Stimulated activated CD4-positive, alpha-beta T cell treated with anti-CD3 and anti-CD28 coated beads, Interleukin-15, amount 100 ng/mL, for 24 hours (primary cell): ENCODE measurements around the gene ALKBH4.
"Not testable (repeated sequence)": the region's sequence is repeated elsewhere in the genome, so short reads cannot be mapped to it uniquely, and the experiment has no call there.

ENCODE experiments used
- DNase-seq: peaks from one replicate; pipeline ENCODE4 v3.0.0-alpha.2; 2020

Gene ALKBH4, protein sequence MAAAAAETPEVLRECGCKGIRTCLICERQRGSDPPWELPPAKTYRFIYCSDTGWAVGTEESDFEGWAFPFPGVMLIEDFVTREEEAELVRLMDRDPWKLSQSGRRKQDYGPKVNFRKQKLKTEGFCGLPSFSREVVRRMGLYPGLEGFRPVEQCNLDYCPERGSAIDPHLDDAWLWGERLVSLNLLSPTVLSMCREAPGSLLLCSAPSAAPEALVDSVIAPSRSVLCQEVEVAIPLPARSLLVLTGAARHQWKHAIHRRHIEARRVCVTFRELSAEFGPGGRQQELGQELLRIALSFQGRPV

GRCh38 chr7:102464577-102465280, at the start of gene ALKBH4, which contains the start of gene LRWD1:
ALKBH4 (minus strand) TSS chr7:102464863; CDS start chr7:102464836, 27 bp downstream.
LRWD1 (plus strand) TSS chr7:102464984; CDS start chr7:102465081, 97 bp downstream.
- peak; percentile 98 for DNase-seq

DNA sequence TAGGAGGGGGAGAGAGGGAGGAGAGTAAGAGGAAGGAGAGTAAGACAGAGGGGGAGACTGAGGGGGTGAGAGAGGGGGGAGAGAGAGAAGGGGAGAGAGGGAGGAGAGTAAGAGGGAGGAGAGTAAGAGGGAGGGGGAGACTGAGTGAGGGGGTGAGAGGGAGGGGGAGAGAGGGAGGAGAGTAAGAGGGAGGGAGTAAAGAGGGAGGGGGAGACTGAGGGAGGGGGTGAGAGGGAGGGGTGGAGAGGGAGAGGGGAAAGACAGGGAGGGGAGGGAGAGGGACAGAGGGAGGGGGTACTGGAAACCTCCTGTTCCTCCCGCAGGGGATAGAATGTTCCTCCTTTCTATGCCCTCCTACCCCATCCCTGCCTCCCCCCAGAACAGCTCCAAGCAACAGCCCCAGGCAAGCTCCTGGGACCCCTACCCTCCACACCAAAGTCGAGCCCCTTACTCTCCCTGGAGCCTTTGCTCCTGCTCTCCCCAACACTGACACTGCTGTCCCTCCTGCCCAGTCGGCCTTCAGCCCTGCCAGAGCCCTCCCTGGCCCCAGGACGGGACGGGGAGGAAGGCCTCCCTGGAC, 48.1 kb upstream of the ALKBH4 start:
- DNase-seq = peak; percentile 1

- not testable (repeated sequence) for DNase-seq
Observed at GRCh38 chr7:102511860-102512522, 47.3 kb upstream of the ALKBH4 start.

DNA sequence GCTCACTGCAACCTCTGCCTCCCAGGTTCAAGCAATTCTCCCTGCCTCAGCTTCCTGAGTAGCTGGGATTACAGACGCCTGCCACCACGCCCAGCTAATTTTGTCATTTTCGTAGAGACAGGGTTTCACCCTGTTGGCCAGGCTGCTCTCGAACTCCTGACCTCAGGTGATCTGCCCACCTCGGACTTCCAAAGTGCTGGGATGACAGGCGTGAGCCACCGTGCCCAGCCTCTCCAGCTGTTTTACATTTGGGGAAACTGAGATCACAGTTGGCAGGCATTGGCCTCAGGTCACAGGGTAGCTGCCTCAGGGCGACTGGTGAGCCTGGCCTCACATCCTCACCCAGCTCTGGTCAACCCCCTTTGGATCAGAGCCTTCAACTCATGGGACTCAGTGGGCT, 45.9 kb upstream of the ALKBH4 start:
- DNase-seq = not testable (repeated sequence)

GRCh38 chr7:102507410-102508088, 42.9 kb upstream of the ALKBH4 start:
- DNase-seq = not testable (repeated sequence)

GRCh38 chr7:102505298-102506185, 40.9 kb upstream of the ALKBH4 start:
- DNase-seq = not testable (repeated sequence)

GRCh38 chr7:102503141-102503540, 38.5 kb upstream of the ALKBH4 start:
- not testable (repeated sequence) for DNase-seq

GRCh38 chr7:102498321-102498720, 33.7 kb upstream of the ALKBH4 start:
- not testable (repeated sequence) for DNase-seq

GRCh38 chr7:102497308-102497707, 32.6 kb upstream of the ALKBH4 start:
- DNase-seq = not testable (repeated sequence)

DNA sequence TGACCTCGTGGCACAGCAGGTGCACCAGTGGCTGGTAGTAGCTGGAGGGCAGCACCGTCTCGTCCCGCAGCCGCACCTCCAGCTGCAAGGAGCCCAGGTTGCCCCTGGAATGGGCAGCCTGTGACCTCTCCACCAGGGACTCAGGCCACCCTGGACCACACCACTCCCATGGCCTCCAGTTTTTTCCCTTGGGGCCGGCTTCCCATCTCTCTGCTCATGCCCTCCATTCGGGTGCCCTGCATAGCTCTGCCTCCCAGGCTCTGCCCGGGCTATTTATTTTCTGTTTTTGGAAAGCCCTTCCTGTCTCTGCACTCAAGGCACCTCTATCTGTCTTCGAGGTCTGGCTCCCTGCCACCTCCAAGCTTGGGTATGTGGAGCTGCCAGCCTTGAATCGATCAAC, 32.2 kb upstream of the ALKBH4 start:
- not testable (repeated sequence) for DNase-seq

DNA sequence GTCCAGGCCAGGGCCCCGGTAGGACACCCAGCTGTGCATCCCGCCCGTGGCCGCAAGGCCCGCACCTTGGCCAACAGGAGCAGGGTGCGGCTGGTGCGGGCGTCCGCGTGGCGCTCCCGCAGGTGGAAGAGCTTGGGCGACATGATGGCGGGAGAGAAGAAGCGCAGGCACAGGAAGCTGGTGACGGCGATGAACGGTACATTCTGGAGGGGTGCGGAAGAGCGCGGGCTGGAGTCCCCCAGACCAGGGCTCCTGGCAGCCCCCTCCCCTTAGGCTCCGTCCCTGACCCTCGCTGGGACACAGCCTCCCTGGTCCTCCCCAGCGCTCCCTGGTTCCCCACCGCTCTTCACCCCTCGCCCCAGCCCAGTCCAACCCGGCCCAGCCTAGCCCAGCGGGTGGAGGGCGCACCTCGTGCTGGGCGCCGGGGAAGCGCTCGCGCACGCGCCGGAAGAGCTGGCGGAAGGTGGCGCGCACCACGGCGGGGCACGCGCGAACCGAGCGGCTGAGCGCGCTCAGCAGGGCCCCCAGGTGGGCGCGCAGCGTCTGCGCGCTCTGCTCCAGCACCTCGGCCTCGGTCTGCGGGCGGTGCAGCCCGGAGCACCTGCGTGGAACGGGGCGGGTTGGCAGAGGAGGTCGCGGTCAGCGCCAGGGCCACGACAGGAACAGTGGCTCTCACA, 29.9 kb upstream of the ALKBH4 start:
- not testable (repeated sequence) for DNase-seq

DNA sequence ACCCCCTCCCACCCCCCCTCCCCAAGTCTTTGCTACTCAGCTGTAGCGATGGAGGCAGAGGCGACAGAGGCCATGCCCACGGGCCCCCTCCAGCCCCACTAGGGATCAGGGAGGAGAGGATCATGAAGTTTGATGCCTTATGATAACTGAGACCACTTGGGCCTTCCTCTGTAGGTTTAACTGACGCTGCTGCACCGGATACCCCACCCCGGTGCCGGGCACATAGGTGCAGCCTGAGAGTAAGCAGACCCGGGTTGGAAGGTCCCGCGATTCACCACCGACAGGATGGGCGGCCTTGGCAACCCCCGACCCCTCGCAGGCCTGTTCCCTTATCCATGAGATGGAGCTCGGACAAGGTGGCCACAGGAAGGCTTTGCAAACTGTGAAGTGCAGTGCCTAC, 29.4 kb upstream of the ALKBH4 start:
- not testable (repeated sequence) for DNase-seq

GRCh38 chr7:102493220-102493935, 28.7 kb upstream of the ALKBH4 start:
- not testable (repeated sequence) for DNase-seq

DNA sequence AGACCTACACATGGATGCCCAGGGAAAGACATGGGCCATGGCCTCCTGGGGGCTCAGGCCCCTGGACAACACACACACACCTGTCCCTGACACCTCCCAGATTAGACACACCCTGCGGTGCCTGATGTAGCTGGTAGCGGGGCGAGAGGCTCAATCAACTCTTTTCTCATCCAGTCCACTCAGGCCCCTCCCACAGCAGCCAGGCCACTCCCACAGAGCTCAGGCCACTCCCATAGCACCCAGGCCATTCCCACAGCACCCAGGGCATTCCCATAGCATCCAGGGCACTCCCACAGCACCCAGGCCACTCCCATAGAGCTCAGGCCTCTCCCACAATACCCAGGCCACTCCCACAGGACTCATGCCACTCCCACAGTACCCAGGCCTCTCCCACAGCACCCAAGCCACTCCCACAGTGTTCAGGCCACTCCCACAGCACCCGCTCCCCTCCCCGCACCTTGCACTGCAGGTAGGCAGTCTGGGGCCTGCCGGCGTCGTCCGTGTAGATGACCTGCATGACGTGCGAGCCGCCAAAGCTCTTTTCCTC, 25.9 kb upstream of the ALKBH4 start:
- peak; percentile 73 for DNase-seq

DNA sequence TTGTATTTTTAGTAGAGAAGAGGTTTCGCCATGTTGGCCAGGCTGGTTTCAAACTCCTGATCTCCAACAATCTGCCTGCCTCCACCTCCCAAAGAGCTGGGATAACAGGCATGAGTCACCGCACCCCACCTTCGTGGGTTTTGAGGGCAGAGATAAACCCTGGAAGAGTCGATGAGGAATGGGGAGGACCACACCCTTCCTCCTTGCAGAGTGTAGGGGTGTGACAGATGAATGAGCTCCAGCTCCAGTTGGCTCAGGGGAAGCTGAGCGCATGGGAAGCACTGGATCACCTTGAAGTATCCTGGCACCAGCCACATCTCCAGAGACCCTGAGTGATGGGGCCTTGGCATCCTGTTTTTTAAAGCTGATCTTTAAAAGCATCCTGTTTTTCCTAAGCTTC, 19.7 kb upstream of the ALKBH4 start:
- not testable (repeated sequence) for DNase-seq

DNA sequence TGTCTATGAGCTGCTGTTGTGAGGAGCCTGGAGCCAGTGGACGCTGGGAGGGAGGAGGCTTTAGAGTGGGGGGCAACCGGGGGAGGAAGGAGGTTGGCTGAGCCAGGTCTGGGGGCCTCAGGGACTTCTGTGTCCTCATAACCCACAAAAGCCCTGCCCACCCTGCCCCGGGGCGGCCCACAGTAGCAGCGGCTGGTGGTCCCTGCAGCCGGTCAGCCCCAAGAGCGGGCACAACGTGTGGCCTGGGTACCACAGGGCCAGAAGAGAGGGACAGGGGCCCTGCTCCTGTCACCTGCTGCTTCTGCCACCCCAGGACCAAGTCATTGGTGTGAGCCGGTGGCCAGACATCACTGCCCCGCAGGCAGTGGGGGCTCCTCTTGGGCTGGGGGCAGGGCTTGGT, 17.3 kb upstream of the ALKBH4 start:
- not testable (repeated sequence) for DNase-seq

- peak; percentile 54 for DNase-seq
Observed at GRCh38 chr7:102479982-102480637, 15.4 kb upstream of the ALKBH4 start.

GRCh38 chr7:102479209-102479584, 14.5 kb upstream of the ALKBH4 start:
- not testable (repeated sequence) for DNase-seq
